Measurements from ENCODE around the gene OR51F1. TPM values are rescaled to one million over a fixed set of nuclear protein-coding genes. Genes with fewer than 3 reads are reported as not detected.
"Not testable (repeated sequence)": the region's sequence is repeated elsewhere in the genome, so short reads cannot be mapped to it uniquely, and the experiment has no call there.

The OR51F1 gene
- total and polyA plus RNA-seq, 2 donors (not counting 3 experiments of a cell fraction or from before 2014, with no cell fraction given): not detected

- no peak within 1 kb of the TSS for H3K4me3 ChIP-seq (replicated peaks in 1 of 3; ENCODE audit: insufficient read depth in 1 of 3, low read depth in 1 of 3, low read length in 3 of 3)
- dilution Hi-C loops (cut with MboI; ENCODE audit: extremely low pct_ligation_motif_present, low sequenced_read_pairs): no loop called here
- H3K36me3 ChIP-seq (ENCODE audit: control insufficient read depth in 2 of 2, extremely low read depth in 1 of 2, insufficient read depth in 2 of 2, low read length in 2 of 2): no peaks in the 10 kb centered on the region
- no peaks in the 10 kb centered on the region for H4K20me1 ChIP-seq (replicated peaks; ENCODE audit: control insufficient read depth, extremely low read depth, insufficient read depth, low read length)
- intact Hi-C loops (cut with micrococcal nuclease): no loop called here
- no peaks in the 10 kb centered on the region for H3K27me3 ChIP-seq (ENCODE audit: control insufficient read depth in 2 of 2, insufficient read depth in 2 of 2, low read length in 2 of 2)
- no peak within 1 kb of the TSS for H2AFZ ChIP-seq (ENCODE audit: low read depth, low read length)
- H3K4me1 ChIP-seq (ENCODE audit: control insufficient read depth, extremely low read depth, insufficient read depth, low read length): no peaks in the 10 kb centered on the region
- no peak within 1 kb of the TSS for H3K27ac ChIP-seq (ENCODE audit: insufficient read depth, low read depth, low read length)
- H3K9me3 ChIP-seq (replicated peaks; ENCODE audit: control insufficient read depth, insufficient read depth, low read length): peaks cover 2% of the 10 kb centered on the region
- no TSS peak for BruUV-seq (replicated peaks)
- DNase-seq (ENCODE audit: low read depth, low spot score) (no peak), FAIRE-seq (no peak)
- TF ChIP-seq CTCF (IDR thresholded peaks at IDR 0.05; ENCODE audit: extremely low read depth in 1 of 2, insufficient read depth in 1 of 2, low read depth in 1 of 2, low read length in 2 of 2) (no peak), GATA2 (IDR thresholded peaks at IDR 0.05; ENCODE audit: insufficient read depth, insufficient read length, low read depth, low read length) (no peak), POLR2AphosphoS5 (IDR thresholded peaks at IDR 0.05; ENCODE audit: insufficient read depth, low read depth, low read length) (no peak), JUN (IDR thresholded peaks at IDR 0.05; ENCODE audit: borderline replicate concordance, insufficient read depth, insufficient read length, low read depth) (no peak), POLR2A (IDR thresholded peaks at IDR 0.05; ENCODE audit: low read depth, low read length) (no peak), MYC (IDR thresholded peaks at IDR 0.05; ENCODE audit: low read depth, low read length) (no peak), FOS (IDR thresholded peaks at IDR 0.05; ENCODE audit: borderline replicate concordance, insufficient read depth, low read length) (no peak), EZH2 (IDR thresholded peaks at IDR 0.05; ENCODE audit: borderline replicate concordance, low read depth, low read length, severe bottlenecking) (no peak), MAX (IDR thresholded peaks at IDR 0.05; ENCODE audit: insufficient read depth, insufficient read length) (no peak)
- H3K9me1 ChIP-seq (replicated peaks; ENCODE audit: control insufficient read depth, extremely low read depth, insufficient read depth, low read length): no peaks in the 10 kb centered on the region
- POLR2A ChIA-PET: no interaction called here
- H3K9ac ChIP-seq (replicated peaks; ENCODE audit: extremely low read depth, insufficient read depth, low read length): no peak within 1 kb of the TSS
- H3K4me2 ChIP-seq (ENCODE audit: insufficient read depth, low read length): no peak within 1 kb of the TSS
- CTCF ChIA-PET: no interaction called here
- no peaks in the 10 kb centered on the region for H3K79me2 ChIP-seq (ENCODE audit: control insufficient read depth, insufficient read depth, low read length)
Observed at GRCh38 chr11:4804280-4804679, 34.5 kb upstream of the OR51F1 start, which contains the start of gene OR52R1. Gene OR52R1 (minus strand): TSS chr11:4804380. CDS start chr11:4804380, 0 bp downstream.

GRCh38 chr11:4801316-4801715 is 31.6 kb upstream of the OR51F1 start:
- H3K4me1 ChIP-seq (ENCODE audit: control insufficient read depth, extremely low read depth, insufficient read depth, low read length); H3K4me2 ChIP-seq (ENCODE audit: insufficient read depth, low read length); H3K9ac ChIP-seq (replicated peaks; ENCODE audit: extremely low read depth, insufficient read depth, low read length); H2AFZ ChIP-seq (ENCODE audit: low read depth, low read length); H3K9me3 ChIP-seq (replicated peaks; ENCODE audit: control insufficient read depth, insufficient read depth, low read length); H3K4me3 ChIP-seq (replicated peaks in 1 of 3; ENCODE audit: insufficient read depth in 1 of 3, low read depth in 1 of 3, low read length in 3 of 3); dilution Hi-C loops (cut with MboI; ENCODE audit: extremely low pct_ligation_motif_present, low sequenced_read_pairs); H3K79me2 ChIP-seq (ENCODE audit: control insufficient read depth, insufficient read depth, low read length); H3K36me3 ChIP-seq (ENCODE audit: control insufficient read depth in 2 of 2, extremely low read depth in 1 of 2, insufficient read depth in 2 of 2, low read length in 2 of 2); POLR2A ChIA-PET; H3K27me3 ChIP-seq (ENCODE audit: control insufficient read depth in 2 of 2, insufficient read depth in 2 of 2, low read length in 2 of 2); FAIRE-seq; H3K27ac ChIP-seq (ENCODE audit: insufficient read depth, low read depth, low read length); CTCF ChIA-PET; H4K20me1 ChIP-seq (replicated peaks; ENCODE audit: control insufficient read depth, extremely low read depth, insufficient read depth, low read length); BruUV-seq (replicated peaks); intact Hi-C loops (cut with micrococcal nuclease); H3K9me1 ChIP-seq (replicated peaks; ENCODE audit: control insufficient read depth, extremely low read depth, insufficient read depth, low read length); DNase-seq (ENCODE audit: low read depth, low spot score): not testable (repeated sequence)

Data from endothelial cell of umbilical vein (primary cell).